GM12872 (cell line): ENCODE data around the gene SH3RF3.

Experiments used
- CTCF ChIP-seq: IDR thresholded peaks from 3 replicates; pipeline ENCODE4 v1.5.1; 2011; ENCODE audit warnings: low read depth, mild to moderate bottlenecking, low read length, moderate library complexity; ENCODE audit not compliant: insufficient read depth

The SH3RF3 gene

GRCh38 chr2:109527846-109528705 is 399.1 kb downstream of the SH3RF3 start:
- no peak for TF ChIP-seq CTCF

- no peak for TF ChIP-seq CTCF
Observed at GRCh38 chr2:109528811-109529501, 400.0 kb downstream of the SH3RF3 start.

- TF ChIP-seq CTCF = no peak
Observed at GRCh38 chr2:109529532-109530449, 400.8 kb downstream of the SH3RF3 start.

GRCh38 chr2:109530712-109531111 is 401.7 kb downstream of the SH3RF3 start:
- TF ChIP-seq CTCF = no peak

GRCh38 chr2:109531221-109531620 is 402.2 kb downstream of the SH3RF3 start:
- TF ChIP-seq CTCF = no peak

GRCh38 chr2:109531896-109532727 is 403.1 kb downstream of the SH3RF3 start:
- TF ChIP-seq CTCF = no peak
